DND-41 (cell line): ENCODE data around the gene HELZ.

Source experiments
- CTCF ChIP-seq: IDR thresholded peaks from 2 replicates; pipeline ENCODE4 v1.5.1; 2012; ENCODE audit warnings: borderline replicate concordance, low read length, moderate library complexity, mild to moderate bottlenecking; ENCODE audit not compliant: poor library complexity, severe bottlenecking; ENCODE audit errors: extremely low read depth
- EZH2 ChIP-seq: IDR thresholded peaks from 3 replicates; pipeline ENCODE4 v1.6.1; 2012; ENCODE audit warnings: borderline replicate concordance, low read depth, mild to moderate bottlenecking, moderate library complexity, low read length, inconsistent platforms; ENCODE audit not compliant: severe bottlenecking

GRCh38 chr17:67290244-67290643 is 45.2 kb upstream of the HELZ start:
- TF ChIP-seq CTCF = no peak
- TF ChIP-seq EZH2 = no peak
